ENCODE results near the gene WBP4.

The WBP4 gene

GRCh38 chr13:41049480-41050440 lies 11.5 kb upstream of the WBP4 start:
- DNase-seq = no peak

DNA sequence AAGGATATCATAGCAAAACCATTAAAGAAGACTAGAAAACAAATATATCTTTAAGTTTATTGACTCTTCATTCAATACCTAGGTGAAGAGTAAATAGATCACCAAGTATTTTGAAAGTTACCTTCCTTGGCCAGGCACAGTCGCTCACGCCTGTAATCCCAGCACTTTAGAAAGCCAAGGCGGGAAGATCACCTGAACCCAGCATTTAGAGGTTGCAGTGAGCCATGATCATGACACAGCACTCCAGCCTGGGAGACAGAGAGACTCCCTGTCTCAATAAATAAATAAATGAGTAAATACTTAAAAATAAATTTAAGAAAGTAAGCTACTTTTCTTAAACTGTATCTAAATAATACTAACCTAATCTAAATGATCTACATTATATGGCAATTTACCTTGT lies 8.9 kb upstream of the WBP4 start:
- DNase-seq = no peak

- no peak for DNase-seq
Measured at GRCh38 chr13:41053384-41053826, 7.9 kb upstream of the WBP4 start.

- peak; percentile 65 for DNase-seq
Measured at GRCh38 chr13:41054212-41054877, 7.0 kb upstream of the WBP4 start.

GRCh38 chr13:41054919-41055619 lies 6.2 kb upstream of the WBP4 start:
- DNase-seq = no peak

GRCh38 chr13:41056194-41056593 lies 5.1 kb upstream of the WBP4 start:
- DNase-seq = no peak

DNA sequence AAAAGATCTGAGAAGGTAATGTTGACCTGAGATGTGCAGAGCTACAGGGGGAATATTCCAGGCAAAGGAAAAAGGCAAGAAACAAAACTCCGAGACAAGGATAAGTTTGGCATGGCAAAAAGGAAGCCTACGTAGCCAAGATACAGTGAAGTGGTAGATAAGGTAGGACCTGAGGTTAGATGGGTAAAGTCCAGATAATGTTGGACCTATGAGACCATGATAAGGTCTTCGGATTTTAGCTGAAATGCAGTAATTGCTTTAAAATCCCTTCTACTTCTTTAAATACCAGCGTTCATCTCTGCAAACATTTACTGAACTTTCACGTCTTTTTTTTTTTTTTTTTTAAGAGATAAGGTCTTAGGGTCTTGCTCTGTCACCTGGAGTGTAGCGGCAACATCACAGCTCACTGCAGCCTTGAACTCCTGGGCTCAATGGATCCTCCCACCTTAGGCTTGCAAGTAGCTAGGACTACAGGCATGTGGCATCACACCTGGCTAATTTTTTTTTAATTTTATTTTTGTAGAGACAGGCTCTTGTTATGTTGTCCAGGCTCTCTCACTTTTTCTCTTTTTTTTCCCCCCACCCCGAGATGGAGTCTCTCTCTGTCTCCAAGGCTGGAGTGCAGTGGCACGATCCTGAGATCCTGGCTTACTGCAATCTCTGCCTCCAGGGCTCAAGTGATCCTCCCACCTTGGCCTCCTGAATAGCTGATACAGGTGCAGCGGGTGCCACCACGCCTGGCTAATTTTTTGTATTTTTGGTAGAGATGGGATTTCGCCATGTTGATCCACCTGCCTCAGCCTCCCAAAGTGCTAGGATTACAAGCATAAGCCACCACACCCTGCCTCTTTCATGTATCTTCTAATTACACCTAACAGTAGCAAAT lies 4.2 kb upstream of the WBP4 start:
- DNase-seq = no peak

DNA sequence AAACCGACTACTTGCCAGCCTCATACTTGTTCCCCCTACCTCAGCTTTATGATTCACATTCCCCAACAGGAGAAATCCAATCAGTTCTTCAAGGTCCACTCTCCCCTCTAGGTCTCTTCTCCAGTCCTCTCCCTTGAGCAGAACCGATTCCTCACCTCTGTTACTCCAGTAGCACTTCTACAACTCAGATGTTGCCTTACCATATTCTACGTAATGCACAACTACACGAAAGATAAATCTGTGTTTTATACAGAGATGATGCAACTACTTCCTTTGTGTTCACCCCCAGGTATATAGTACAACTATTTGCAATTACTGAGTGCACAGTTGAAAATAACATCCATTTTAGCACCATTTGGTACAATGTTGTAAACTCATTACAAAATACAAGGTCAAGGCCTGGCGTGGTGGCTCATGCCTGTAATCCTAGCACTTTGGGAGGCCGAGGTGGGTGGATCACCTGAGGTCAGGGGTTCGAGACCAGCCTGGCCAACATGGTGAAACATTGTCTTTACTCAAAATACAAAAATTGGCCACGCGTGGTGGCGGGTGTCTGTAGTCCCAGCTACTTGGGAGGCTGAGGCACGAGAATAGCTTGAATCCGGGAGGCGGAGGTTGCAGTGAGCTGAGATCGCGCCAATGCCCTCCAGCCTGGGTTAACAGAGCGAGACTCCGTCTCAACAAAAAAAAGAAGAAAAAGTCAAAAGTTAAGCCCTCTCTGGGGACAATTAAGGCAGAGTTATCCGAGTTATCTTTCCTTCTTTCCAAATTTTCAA lies 2.8 kb upstream of the WBP4 start:
- DNase-seq = no peak

GRCh38 chr13:41059456-41060081 lies 1.7 kb upstream of the WBP4 start:
- DNase-seq = no peak

- peak; percentile 82 for DNase-seq
Measured at GRCh38 chr13:41060082-41060723, 1.1 kb upstream of the WBP4 start.

DNA sequence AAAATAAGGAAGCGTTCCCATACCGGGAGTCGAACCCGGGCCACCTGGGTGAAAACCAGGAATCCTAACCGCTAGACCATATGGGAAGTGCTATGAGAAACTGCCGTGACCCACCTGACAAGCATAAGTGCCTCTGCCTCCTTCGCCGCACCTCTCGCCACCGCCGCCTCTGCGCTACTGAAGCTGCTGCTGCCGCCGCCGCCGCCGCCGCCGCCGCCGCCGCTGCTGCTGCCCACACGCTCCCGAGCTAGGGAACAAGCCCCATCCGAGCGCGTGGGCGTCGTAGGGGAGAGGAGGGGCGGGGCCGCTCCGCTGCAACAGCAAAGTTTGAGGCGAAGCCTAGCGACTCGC lies 610 bp upstream of the WBP4 start:
- peak; percentile 85 for DNase-seq

- DNase-seq = no peak
Measured at GRCh38 chr13:41061914-41062837, 867 bp downstream of the WBP4 start.

GRCh38 chr13:41064493-41064892 lies 3.2 kb downstream of the WBP4 start:
- DNase-seq = no peak

- DNase-seq = no peak
Measured at GRCh38 chr13:41065078-41065477, 3.8 kb downstream of the WBP4 start.

DNA sequence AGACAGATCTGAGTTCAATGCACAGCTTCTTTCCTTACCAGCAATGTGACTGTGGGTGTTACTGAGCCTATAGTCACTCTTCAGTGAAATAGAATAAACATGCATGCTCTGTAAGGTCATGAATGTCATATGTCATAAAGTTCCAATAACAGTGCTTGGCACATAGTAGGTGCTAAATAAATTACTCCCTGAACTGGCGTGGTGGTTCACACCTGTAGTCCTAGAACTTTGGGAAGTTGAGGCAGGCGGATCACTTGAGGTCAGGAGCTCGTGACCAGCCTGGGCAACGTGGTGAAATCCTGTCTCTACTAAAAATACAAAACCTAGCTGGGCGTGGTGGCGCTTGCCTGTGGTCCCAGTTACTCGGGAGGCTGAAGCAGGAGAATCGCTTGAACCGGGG lies 13.2 kb downstream of the WBP4 start:
- no peak for DNase-seq

DNA sequence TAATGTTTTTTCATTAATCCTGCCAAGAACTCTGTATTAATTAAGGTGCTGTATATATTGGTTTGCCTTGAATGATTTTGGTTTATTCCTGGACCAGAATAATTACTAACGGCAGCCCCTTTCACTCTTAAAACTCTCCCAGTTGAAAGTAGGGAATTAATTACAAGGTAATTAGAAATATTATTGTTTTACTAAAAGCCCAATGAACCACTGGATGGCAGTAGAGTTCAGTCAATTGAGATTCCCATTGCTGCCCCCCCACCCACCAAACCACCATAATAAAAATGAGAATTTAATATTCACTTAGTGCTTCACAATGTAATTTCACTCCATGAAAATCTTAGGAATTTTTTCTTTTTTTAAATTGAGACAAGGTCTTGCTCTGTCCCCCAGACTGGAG lies 13.7 kb downstream of the WBP4 start:
- no peak for DNase-seq

GRCh38 chr13:41075485-41075884 lies 14.2 kb downstream of the WBP4 start:
- no peak for DNase-seq

DNA sequence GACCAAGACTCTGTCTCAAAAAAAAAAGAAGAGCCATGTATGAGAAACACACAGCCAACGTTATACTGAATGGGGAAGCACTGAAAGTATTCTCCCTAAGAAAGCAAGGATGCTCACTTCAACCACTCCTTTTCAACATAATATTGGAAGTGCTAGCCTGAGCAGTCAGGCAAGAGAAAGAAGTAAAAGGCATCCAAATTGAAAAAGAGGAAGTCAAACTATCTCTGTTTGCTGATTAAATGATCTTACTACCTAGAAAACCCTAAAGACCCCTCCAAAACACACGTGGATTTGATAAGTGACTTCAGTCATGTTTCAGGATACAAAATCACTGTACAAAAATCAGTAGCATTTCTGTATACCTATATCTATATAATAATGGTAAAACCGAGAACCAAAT lies 16.2 kb downstream of the WBP4 start:
- DNase-seq = no peak

DNA sequence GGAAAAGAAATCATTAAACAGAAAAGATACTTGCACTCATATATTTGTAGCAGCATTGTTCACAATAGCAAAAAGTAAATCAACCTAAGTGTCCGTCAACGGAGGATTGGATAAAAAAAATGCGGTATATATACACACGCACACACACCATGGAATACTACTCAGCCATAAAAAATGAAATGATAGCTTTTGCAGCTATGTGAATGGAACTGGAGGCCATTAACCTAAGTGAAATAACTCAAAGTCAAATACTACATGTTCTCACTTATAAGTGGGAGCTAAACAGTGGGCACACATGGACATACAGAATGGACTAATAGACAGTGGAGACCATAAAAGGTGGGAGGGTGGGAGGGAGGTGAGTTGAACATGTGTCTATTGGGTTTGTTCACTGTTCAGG lies 18.4 kb downstream of the WBP4 start:
- no peak for DNase-seq

Measured in activated CD4-positive, alpha-beta T cell treated with anti-CD3 and anti-CD28 coated beads, Interleukin-2, amount 50 U/mL, for 16 hours (primary cell).